HG03432 (cell line): Measurements from ENCODE around the gene DDI2.
"Not testable (repeated sequence)": the region's sequence is repeated elsewhere in the genome, so short reads cannot be mapped to it uniquely, and the experiment has no call there.

ENCODE experiments used
- ATAC-seq: cut with Tn5 transposase; IDR thresholded peaks from one replicate; pipeline ENCODE4 v1.9.1; 2021; ENCODE audit warnings: mild to moderate bottlenecking, moderate library complexity; ENCODE audit not compliant: unreplicated experiment

Gene DDI2

DNA sequence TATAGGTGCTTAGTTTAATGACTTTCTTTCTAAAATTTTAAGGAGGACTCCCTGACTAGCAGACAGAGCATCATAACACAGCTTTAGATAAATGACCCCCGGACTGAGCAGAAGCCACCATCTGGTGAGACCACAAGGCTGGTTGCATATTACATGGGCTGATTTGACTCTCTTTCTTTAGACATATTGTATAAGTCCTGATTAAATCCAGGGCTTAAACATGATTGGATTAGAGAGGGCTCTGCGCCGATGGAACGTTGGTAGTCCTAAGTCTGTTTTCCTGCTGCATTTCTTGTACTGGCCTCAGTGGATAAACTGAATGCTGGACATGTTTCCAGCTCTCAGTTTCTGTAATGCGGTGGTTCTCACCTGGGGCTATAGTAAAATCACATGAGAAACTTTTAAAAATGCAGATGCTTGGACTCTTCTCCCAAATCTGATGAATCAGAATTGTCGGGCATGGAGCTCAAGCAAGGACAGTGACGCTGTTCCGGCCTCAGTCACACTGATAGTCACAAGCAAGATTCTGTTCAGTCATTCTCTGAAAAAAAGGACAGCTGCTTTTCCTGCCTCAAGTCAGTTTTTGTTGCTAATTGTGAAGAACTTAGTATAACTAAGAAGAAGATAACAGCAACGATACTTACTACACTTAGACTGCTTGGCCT, 16.6 kb downstream of the DDI2 start:
- ATAC-seq, result no peak

DNA sequence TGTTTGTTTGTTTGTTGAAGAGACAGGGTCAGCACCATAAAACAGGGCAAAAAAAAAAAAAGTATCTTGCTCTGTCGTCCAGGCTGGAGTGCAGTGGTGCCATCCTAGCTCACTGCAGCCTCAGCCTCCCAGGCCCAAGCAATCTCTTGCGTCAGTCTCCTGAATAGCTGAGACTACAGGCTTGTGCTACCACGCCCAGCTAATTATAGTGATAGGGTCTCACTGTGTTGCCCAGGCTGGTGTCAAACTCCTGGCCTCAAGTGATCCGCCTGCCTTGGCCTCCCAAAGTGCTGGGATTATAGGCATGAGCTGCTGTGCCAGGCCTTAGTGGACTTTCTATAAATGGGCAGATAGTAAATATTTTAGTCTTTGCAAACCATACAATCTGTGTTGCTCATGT, 19.2 kb downstream of the DDI2 start:
- ATAC-seq, result no peak

DNA sequence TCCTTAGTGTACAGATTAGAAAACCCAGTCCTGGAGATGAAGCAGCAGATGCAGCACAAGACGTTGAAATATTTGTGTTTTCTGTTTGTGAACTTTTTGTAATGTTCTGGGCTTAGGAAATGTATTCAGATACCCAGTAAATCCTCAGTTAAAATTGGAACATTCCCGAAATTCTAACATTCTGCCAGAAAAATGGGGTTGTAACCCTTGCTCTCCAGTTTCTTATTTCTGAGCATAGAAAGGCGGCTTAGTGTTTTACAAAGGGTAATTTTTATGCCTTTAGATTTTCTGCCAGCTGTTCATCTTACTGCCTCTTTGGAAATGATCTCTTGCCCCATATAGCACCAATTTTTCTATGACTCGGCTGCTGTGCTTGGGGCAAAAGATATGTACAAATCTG, 20.6 kb downstream of the DDI2 start:
- no peak for ATAC-seq

DNA sequence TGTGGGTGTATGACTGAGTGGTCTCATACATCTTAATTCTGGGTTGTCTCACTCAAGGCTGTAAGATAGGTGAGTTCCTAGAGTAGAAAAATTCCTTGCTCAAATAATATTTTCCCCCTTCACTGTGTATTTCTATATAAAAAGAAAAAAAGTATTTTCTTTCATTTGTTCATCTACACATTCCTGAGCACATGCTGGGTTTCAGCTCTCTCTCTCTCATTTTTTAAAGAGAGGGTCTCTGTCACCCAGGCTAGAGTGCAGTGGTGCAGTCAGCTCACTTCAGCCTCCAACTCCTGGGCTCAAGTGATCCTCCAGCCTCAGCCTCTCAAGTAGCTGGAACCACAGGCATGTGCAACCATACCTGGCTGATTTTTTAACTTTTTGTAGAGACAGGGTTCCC, 22.0 kb downstream of the DDI2 start:
- ATAC-seq, result no peak

DNA sequence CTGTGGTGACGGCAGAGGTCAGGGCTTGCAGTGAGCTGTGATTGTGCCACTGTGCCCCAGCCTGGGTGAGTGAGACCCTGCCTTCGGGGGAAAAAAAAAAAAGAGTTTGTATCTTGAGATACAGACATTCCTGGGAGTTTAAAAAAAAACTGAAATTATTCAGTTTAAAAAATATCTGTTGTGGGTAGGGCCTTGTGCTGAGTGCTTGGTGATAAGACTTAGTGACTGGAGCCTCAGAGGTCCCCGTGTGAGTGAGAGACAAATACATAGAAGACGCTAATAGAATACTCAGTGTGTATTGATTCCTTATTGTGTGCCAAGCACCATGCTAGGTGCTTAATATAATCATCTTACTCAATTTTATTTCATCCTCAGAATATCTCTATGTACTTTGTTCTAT, 22.7 kb downstream of the DDI2 start:
- ATAC-seq, result no peak

DNA sequence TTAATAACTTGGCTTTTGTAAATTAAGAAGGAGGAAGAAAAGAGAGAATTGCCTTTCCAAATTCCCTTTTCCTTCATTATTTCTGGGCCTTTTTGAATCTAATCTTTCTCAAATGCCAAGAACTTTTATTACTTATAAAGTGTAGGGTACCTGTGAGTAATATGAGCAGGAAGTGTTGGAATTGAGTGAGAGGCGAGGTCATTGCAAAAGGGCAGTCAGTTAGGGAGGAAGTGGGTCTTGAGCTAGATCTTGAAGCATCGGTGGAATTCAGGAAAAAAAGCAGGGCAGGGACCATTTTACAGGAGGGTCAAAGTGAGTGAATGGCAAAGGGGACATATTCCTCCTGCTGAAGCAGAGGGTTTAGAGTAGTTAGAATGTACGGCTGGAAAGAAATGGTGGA, 23.4 kb downstream of the DDI2 start:
- ATAC-seq, result no peak

DNA sequence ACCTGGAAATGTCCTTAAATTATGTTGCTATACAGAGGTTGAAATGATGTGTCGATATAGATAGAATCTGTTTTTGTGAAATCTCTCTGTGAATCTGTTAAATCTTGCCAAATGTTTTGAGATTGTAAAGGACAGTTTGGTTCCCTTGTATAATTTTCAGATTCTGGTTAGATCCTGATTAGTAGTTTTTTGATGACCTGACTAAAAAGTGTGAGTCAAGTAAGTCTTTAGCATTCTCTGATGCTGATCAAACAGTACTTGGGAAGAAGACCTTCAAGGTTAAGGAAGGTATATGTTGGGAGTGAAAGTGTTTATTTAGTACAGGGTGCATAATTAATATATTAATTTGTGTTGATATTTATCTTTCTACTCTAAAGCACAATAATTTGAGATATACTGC, 32.7 kb downstream of the DDI2 start:
- ATAC-seq, result no peak

DNA sequence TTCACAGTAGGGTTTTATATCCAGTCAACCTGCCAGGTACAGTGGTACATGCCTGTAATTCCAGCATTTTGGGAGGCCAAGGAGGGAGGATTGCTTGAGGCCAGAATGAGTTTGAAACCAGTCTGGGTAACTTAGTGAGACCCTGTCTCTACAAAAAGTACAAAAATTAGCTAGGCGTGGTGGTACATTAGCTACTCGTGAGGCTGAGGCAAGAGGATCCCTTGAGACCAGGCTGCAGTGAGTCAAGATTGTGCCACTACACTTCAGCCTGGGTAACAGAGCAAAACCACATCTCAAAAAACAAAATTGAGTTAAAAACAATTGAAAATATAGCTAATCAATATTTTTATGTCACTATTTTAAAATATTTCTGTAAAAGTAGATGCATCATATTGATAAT, 33.2 kb downstream of the DDI2 start:
- no peak for ATAC-seq

DNA sequence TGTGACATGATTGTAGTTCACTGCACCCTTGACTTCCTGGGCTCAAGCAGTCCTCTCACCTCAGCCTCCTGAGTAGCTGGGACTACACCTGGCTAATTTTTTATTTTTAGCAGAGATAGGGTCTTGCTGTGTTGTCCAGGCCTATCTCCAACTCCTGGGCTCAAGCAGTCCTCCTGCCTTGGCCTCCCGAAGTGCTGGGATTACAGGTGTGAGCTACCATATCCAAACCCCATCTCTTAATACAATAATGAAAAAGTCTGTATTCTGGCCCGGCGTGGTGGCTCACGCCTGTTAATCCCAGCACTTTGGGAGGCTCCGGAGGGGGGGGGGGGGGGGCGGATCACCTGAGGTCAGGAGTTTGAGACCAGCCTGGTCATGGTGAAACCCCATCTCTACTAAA, 34.9 kb downstream of the DDI2 start:
- ATAC-seq, result not testable (repeated sequence)

DNA sequence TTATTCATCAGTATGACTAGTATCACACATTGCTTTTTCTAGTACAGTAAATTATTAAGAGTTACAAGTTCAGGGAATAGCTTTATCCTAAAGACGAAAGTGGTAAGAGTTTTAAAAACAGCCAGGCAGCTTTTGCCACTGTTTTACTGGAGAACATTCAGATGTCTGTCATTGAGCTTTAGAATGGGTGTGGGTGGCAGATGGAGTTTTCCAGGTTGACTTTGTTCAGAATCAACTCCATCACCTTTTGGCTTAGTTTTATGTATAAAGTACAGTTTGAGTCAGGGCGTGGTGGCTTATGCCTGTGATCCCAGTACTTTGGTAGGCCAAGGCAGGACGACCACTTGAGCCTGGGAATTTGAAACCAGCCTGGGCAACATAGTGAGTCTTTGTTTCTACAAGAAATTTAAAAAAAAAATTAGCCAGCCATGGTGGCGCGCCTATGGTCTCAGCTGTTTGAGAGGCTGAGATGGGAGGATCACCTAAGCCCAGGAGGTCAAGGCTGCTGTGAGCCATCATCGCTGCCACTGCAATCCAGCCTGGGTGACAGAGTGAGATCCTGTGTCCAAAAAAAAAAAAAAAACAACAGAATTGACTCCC, 36.9 kb downstream of the DDI2 start:
- no peak for ATAC-seq

DNA sequence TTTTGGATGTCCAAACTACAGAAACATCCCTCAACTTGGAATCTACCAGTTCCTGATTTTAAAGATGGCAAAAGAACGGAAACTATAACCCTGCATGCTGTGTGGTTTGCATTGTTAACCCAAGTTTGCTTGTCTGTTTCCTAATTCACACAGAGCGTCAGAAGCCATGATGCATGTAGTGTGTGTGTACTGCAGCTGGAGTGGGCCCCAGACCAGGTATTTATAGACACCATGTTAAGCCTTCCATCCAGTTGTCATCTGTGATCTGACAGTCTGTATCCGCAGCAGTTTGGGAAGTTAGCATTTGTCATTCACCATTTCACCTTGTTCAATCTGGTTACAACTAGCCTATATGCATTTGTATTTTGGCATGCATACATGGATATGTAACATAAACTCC, 39.2 kb downstream of the DDI2 start:
- ATAC-seq, result no peak

DNA sequence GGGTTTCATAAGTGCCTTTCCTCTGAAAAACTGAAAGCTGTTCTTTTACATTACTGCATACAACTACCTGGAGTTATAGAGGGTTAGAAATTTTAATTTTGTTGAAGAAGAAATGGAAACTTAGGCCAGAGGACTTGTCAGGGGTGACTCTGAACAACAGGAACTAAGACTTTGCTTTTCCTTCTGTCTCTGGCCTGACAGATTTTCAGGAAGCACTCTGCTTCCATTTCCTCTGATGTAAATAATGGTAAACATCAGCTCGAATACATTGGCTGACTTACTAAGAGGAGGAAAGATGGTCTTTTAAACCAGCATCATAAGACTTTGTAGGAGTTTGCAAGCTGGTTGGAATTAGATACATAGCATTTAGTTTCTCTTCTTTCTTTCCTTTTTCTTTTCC, 39.8 kb downstream of the DDI2 start:
- ATAC-seq, result no peak

DNA sequence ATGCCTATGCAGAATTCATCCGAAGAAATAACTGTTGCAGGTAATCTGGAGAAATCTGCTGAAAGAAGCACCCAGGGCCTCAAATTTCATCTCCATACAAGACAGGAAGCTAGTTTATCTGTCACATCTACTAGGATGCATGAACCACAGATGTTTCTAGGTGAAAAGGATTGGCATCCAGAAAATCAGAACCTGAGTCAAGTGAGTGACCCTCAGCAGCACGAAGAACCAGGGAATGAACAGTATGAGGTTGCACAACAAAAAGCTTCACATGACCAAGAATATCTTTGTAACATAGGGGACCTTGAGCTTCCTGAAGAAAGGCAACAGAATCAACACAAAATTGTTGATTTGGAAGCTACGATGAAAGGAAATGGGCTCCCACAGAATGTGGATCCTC, 42.9 kb downstream of the DDI2 start:
- no peak for ATAC-seq

DNA sequence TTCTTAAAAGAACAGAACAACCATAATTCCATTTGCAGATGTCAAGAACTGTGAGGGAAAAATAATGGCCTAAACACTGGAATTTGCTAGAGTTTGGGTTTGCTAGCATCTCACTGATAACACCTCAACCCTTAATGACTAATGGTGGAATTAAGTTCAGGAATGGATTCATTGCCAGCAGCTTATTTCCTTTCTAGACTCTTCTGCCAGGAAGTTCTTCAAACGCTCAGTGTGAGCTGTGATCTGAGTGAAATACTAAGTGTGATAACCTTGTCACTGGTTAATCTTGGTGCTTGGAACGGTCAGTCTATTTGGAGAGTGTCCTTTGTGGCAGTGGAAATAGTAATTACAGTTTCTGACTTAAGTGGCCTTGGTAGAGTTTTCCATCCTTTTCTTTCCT, 45.2 kb downstream of the DDI2 start:
- ATAC-seq, result no peak

DNA sequence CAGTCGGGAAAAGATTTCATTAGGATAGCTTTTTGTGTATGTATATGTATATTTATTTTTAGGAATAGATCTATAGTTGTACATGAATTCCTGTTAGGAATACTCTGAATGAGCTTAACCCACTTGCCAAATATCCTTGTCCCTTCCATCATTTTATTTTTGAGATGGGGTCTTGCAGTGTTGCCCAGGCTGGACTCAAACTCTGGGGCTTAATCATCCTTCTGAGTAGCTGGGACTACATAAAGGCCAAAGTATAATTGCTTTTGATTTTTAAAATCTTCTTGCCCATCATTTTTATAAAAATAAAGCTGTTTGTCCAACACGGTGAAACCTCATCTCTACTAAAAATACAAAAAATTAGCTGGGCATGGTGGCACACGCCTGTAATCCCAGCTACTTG, 46.7 kb downstream of the DDI2 start:
- no peak for ATAC-seq

DNA sequence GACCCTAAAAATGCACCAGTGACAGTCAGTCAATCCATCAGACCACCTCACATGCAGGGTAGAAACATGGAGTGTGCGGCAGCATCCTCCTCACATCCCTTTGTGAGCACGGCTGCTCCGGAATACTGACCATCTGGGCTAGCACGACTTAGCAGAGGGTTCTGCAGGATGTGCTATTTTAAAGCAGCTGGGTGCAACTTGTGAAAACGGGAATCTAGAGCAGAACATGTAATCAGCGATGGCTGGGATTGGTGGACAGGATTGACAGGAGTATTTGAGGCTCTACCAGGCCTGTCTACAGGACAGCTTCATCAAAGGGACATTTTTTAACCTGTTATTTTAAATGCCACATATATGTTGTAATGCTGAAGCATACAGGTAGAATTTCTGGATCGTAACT, 50.1 kb downstream of the DDI2 start:
- ATAC-seq, result no peak

DNA sequence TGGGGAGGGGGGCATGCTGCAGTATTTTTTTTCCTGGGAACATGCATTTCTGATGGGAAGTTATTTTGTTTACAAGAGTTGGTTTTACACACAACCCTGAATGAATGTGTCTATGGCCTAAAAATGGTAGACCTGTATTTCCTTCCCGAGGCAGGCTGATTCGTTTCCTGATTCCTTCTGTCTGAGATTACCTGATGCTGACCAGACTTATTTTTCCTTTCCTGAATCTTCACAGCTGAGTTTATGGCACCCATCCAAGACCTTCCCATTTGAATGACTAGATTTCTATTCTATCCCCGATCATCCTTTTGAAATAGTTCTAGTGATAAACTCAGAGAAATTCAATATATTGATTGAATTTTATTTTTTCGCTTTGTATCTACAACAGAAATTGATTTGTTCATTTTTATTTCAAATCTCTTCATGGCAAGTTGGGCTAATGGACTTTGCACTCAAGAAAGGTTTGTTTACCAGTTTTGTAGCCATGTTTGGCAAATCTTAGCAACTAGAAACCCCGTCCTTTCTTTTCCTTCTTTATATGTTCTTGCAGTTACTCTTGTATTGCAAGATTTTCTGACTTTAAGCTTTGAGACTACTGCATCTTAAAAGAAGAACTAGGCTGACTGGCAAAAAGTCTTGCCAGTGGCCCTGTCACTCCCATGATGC, 51.0 kb downstream of the DDI2 start:
- ATAC-seq, result no peak

DNA sequence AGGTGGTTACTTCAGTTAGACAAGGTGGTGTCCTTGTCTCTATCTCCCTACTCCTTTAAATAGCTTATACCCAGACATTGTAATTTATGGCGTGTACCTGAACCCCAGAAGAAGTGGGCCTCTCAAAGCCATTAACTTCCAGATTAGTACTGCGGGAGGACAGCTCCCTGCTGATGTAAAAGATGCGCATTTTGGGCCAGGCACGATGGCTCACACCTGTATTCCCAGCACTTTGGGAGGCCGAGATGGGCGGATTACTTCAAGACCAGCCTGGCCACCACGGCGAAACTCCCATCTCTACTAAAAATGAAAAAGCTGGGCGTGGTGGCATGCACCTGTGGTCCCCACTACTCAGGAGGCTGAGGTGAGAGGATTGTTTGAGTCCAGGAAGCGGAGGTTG, 51.8 kb downstream of the DDI2 start:
- ATAC-seq, result no peak

DNA sequence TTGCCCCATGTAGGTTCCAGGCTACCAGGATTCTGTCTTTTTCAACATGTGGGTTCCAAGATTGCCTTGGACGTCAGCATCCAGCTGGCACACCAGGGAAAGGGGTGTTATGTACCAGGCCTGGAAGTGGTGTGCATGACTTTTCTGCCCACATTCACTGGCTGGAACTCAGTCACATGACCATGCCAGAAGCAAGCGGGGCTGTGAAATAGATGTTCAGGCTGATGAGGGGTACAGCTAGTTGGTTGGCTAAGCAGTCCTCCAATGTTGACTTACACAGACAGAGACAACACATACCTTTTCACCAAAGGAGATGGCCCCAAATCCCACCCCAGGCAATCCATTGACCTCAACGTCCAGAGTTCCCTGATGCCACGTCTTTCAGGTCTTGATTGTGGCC, 52.6 kb downstream of the DDI2 start:
- ATAC-seq, result no peak

DNA sequence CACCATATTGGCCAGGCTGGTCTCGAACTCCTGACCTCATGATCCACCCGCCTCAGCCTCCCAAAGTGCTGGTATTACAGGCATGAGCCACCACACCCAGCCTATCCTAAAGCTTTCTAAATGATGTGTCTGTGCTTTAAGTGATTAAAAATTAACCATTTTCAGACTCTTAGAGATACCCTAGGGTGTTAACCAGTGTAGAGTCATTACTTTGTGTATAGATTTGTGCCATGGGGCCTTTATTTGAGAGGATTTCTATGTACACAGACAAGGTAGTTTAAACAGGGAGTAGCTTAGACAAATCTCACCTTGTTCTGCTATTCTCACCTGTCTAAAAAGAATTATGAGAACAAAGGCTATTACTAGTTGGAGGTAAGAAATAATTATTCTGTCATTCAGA, 54.2 kb downstream of the DDI2 start:
- ATAC-seq, result no peak

DNA sequence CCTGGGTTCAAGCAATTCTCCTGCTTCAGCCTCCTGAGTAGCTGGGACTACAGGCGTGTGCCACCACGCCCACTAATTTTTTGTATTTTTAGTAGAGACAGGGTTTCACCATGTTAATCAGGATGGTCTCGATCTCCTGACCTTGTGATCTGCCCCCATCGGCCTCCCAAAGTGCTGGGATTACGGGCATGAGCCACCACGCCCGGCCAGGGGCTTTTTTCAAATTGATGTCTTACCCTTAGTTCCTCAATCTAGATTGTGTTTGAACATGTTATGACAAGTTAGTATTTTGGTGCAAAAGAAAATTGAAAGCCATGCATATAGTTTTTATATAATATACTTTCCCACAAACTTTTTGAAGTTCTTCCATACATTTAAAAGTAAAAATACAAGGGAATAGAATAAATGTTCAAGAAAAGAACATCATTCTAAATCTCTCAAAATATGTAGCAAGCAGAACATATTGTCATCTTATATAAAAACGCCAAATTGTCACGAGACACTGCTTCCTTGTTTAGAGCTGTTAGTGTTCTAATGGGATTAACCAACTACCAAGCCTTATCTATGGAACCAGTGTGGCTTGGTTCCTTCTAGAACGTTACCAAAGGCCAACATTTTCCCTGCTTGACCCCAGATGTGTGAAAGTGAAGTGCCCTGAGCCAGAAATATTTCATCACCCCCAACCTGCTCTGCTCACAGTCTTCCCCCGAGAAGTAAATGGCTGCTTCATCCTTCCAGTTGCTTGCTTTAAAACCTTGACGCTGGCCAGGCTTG, 57.3 kb downstream of the DDI2 start:
- no peak for ATAC-seq

DNA sequence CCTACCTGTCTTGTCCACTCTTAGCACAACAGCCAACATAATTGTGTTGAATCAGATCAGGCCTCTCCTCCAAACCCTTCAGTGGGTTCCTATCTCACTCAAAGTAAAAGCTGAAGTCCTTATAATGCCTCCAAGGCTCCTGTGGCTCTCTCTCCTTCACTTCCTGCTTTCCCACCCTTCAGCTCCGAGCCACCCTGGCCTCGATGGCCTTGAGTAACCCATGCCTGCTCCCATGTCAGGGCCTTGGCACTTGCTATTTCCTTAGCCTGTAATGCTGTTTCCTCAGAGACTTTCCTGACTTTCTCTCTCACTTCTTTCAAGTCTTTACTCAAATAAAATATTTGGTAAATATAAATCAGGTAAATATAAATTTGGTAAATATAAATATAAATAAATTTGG, 58.8 kb downstream of the DDI2 start:
- no peak for ATAC-seq
